ENCODE measurements around the gene PCF11. TPM values are rescaled to one million over a fixed set of nuclear protein-coding genes. Genes with fewer than 3 reads are reported as not detected.
A peak's percentile ranks its signal among the peaks of the same experiment; 100 is the strongest.

Gene PCF11
- total and polyA plus RNA-seq, 2 of the 13 experiments (the other 11 are each of a cell fraction or from before 2014, with no cell fraction given) = 40.3 to 47.7 TPM

DNA sequence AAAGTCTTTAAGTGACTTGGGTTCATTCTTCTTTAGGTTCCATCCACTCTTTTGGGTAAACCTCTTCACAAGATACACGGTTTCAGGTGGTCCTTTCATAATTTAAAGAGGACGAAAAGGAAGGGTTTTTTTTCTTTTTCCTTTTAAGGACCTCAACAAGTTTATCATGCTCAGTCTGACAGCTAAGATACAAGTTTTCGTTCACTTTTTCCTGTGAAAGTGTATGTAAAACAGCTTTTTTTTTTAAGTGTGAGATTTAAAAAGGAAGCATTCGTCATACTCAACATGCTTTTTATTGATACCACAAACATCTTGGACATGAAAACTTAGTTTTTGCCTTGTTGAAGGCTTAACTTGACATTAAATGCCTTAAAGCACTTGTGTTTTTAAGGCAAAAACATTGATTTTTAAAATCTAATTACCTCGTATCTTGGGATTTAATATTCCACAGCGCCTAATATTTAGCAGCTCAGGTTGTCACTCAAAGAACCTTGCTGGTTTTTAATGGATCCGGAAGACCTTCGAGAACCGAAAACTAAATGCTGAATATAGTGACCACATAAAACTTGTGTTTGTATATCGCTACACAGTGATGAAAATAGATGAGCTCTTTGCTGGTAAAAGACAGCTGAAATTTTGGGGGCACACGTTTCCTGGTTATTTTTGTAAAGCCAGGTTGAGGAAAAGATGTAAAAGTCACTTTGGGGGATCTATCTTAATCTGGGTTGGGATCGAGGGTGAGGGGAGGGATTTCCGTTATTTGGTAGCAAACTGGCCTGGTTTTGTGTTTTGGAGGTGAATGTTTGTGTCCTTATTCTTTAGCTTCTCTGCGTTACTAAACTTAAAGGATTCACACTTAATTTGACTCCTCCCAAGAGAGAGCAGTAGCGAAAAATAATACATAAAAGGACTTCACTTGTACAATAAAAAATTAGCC lies 2.3 kb downstream of the PCF11 start:
- BruUV-seq (replicated peaks) = no TSS peak
- FAIRE-seq (no peak), ATAC-seq (no peak), DNase-seq (ENCODE audit: low spot score) (no peak)
- H3K27me3 ChIP-seq (ENCODE audit: control insufficient read depth in 1 of 2, insufficient read depth in 2 of 2, low read length in 2 of 2) = no peaks in the 10 kb centered on the region; a peak in 1 of 5 replicates
- peak overlapping the region; percentile 79 to 100 (median 93) for H3K4me3 ChIP-seq (replicated peaks in 1 of 3; ENCODE audit: insufficient read depth in 1 of 3, low read depth in 2 of 3, low read length in 3 of 3)
- H3K79me2 ChIP-seq (ENCODE audit: insufficient read depth, low read length) = peaks cover 60% of the 10 kb centered on the region
- peaks cover 33% of the 10 kb centered on the region for H4K20me1 ChIP-seq (ENCODE audit: insufficient read depth, low read length)
- CTCF ChIA-PET (ENCODE audit: low intra/inter-chr PET ratio, low total read pairs) = no interaction called here
- in situ Hi-C loops (cut with HindIII; ENCODE audit: extremely low pct_ligation_motif_present, low pct_unique_long_range_greater_than_20kb) (loop anchor here (5.0 kb wide), 1 partner anchor 72 kb away; no protein-coding TSS in a partner anchor), intact Hi-C loops (cut with micrococcal nuclease; ENCODE audit: unreplicated experiment) (loop anchor here (5.0 kb wide), 1 partner anchor 152 kb away; no protein-coding TSS in a partner anchor)
- H3K27ac ChIP-seq (ENCODE audit: extremely low read length, insufficient read depth, low read length) = peak overlapping the region; percentile 7
- TF ChIP-seq ZIK1 (CRISPR knock-in tag; IDR thresholded peaks at IDR 0.05; ENCODE audit: borderline replicate concordance, low read depth) (no peak), ZNF792 (CRISPR knock-in tag; IDR thresholded peaks at IDR 0.05) (0 out of 2 replicates have a peak, but pooled peaks have one; percentile 26), ZBTB46 (CRISPR knock-in tag; IDR thresholded peaks at IDR 0.05; ENCODE audit: borderline replicate concordance) (no peak), CREB1 (IDR thresholded peaks at IDR 0.05) (no peak), CREB1 (CRISPR knock-in tag; IDR thresholded peaks at IDR 0.05) (peak; percentile 21; the same call in 1 of the 2 replicates), RBFOX2 (IDR thresholded peaks at IDR 0.05; ENCODE audit: low read depth, low read length) (peak; percentile 44; the same call in 1 of the 2 replicates), POLR2AphosphoS5 (IDR thresholded peaks at IDR 0.05; ENCODE audit: low read depth, low read length) (0 out of 2 replicates have a peak, but pooled peaks have one; percentile 3), RBM22 (optimal IDR thresholded peaks at IDR 0.05; ENCODE audit: low read length) (peak; percentile 49), SMC3 (IDR thresholded peaks at IDR 0.05; ENCODE audit: low read length) (no peak)
- TF ChIP-seq, protein P1, sequence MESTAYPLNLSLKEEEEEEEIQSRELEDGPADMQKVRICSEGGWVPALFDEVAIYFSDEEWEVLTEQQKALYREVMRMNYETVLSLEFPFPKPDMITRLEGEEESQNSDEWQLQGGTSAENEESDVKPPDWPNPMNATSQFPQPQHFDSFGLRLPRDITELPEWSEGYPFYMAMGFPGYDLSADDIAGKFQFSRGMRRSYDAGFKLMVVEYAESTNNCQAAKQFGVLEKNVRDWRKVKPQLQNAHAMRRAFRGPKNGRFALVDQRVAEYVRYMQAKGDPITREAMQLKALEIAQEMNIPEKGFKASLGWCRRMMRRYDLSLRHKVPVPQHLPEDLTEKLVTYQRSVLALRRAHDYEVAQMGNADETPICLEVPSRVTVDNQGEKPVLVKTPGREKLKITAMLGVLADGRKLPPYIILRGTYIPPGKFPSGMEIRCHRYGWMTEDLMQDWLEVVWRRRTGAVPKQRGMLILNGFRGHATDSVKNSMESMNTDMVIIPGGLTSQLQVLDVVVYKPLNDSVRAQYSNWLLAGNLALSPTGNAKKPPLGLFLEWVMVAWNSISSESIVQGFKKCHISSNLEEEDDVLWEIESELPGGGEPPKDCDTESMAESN (CRISPR knock-in tag; conservative IDR thresholded peaks at IDR 0.05) = 0 out of 2 replicates have a peak, but pooled peaks have one; percentile 22
- peak overlapping the region; percentile 96 for H3K9ac ChIP-seq (ENCODE audit: insufficient read depth, low read depth, low read length)
- no peak overlapping the region for H2AFZ ChIP-seq (ENCODE audit: low read length)
- peaks cover 44% of the 10 kb centered on the region for H3K4me1 ChIP-seq (ENCODE audit: insufficient read depth, low read length)
- POLR2A ChIA-PET = interaction anchor here (1.4 to 2.1 kb wide), 2 partner anchors 34 to 67 kb away, joined by 3 to 12 read pairs; partner anchors contain the start of gene ANKRD42
- WGBS (ENCODE audit: low lambda C conversion rate) = 20% methylated on average over 15 of the region's 15 CpGs
- no peaks in the 10 kb centered on the region for H3K9me3 ChIP-seq (ENCODE audit: low read length)
- no peaks in the 10 kb centered on the region; a peak in 2 of 5 replicates for H3K36me3 ChIP-seq (replicated peaks in 1 of 2; ENCODE audit: control insufficient read depth in 1 of 2, insufficient read depth in 2 of 2, low read length in 2 of 2)
- H3K4me2 ChIP-seq (ENCODE audit: low read depth, low read length) = peak overlapping the region; percentile 83
